DMS79 (cell line): Measurements from ENCODE around the gene SLC15A3.
"Not testable (repeated sequence)": the region's sequence is repeated elsewhere in the genome, so short reads cannot be mapped to it uniquely, and the experiment has no call there.

Experiments used
- DNase-seq: peaks from one replicate; lab custom pipeline; 2025; lab: John Stamatoyannopoulos, UW

Gene SLC15A3

GRCh38 chr11:60913793-60914632 is 38.0 kb downstream of the SLC15A3 start, which contains the start of gene TMEM109:
Gene TMEM109, plus strand, starts transcription at chr11:60914158. Its CDS starts 5,536 bp downstream, at chr11:60919694.
- DNase-seq, result peak; percentile 93

- DNase-seq, result no peak
These were observed 39.0 kb downstream of the SLC15A3 start for GRCh38 chr11:60912851-60913528.

- peak; percentile 53 for DNase-seq
These were observed 39.6 kb downstream of the SLC15A3 start for GRCh38 chr11:60912223-60912850.

- DNase-seq, result no peak
These were observed 41.1 kb downstream of the SLC15A3 start for GRCh38 chr11:60910711-60911380.

GRCh38 chr11:60910281-60910687 is 41.7 kb downstream of the SLC15A3 start:
- DNase-seq, result no peak

GRCh38 chr11:60909680-60910280 is 42.2 kb downstream of the SLC15A3 start:
- DNase-seq, result not testable (repeated sequence)

GRCh38 chr11:60908803-60909202 is 43.2 kb downstream of the SLC15A3 start:
- DNase-seq, result no peak

GRCh38 chr11:60906132-60906972 is 45.6 kb downstream of the SLC15A3 start, which contains the start of gene PRPF19:
Gene PRPF19, minus strand, starts transcription at chr11:60906585. Its CDS starts 203 bp downstream, at chr11:60906382.
- peak; percentile 97 for DNase-seq

GRCh38 chr11:60905551-60906113 is 46.3 kb downstream of the SLC15A3 start:
- peak; percentile 4 for DNase-seq

- peak; percentile 17 for DNase-seq
These were observed 46.9 kb downstream of the SLC15A3 start for GRCh38 chr11:60905047-60905446.

- DNase-seq, result no peak
These were observed 49.4 kb downstream of the SLC15A3 start for GRCh38 chr11:60902625-60903024.

GRCh38 chr11:60900673-60901404 is 51.1 kb downstream of the SLC15A3 start:
- DNase-seq, result no peak

GRCh38 chr11:60899977-60900376 is 52.0 kb downstream of the SLC15A3 start:
- DNase-seq, result no peak

GRCh38 chr11:60899046-60899936 is 52.7 kb downstream of the SLC15A3 start:
- DNase-seq, result peak; percentile 21

- no peak for DNase-seq
These were observed 54.5 kb downstream of the SLC15A3 start for GRCh38 chr11:60897496-60897895.

GRCh38 chr11:60895687-60896086 is 56.3 kb downstream of the SLC15A3 start:
- DNase-seq, result no peak

GRCh38 chr11:60891103-60891741 is 60.8 kb downstream of the SLC15A3 start:
- peak; percentile 16 for DNase-seq

GRCh38 chr11:60890696-60891095 is 61.3 kb downstream of the SLC15A3 start:
- DNase-seq, result no peak
